ENCODE results near the gene KIF14.

- TF ChIP-seq YY1 (IDR thresholded peaks at IDR 0.05; ENCODE audit: low read depth) (no peak), CREB1 (IDR thresholded peaks at IDR 0.05; ENCODE audit: low read depth) (no peak), MAX (IDR thresholded peaks at IDR 0.05) (no peak), TEAD4 (IDR thresholded peaks at IDR 0.05) (no peak), EP300 (IDR thresholded peaks at IDR 0.05; ENCODE audit: borderline replicate concordance) (no peak), RAD21 (IDR thresholded peaks at IDR 0.05; ENCODE audit: low read depth) (peak; percentile 92), REST (IDR thresholded peaks at IDR 0.05; ENCODE audit: low read depth) (no peak), NFIC (IDR thresholded peaks at IDR 0.05) (no peak), ZBTB7A (IDR thresholded peaks at IDR 0.05; ENCODE audit: low read depth) (no peak)
Measured at GRCh38 chr1:200510228-200510623, 110.3 kb downstream of the KIF14 start.

Measured in Ishikawa (cell line).